ENCODE results near the gene FAM83D. TPM values are rescaled to one million over a fixed set of nuclear protein-coding genes. Genes with fewer than 3 reads are reported as not detected.
"Not testable (repeated sequence)": the region's sequence is repeated elsewhere in the genome, so short reads cannot be mapped to it uniquely, and the experiment has no call there.

Gene FAM83D
- polyA plus RNA-seq, 1 donor: 20.0 TPM

DNA sequence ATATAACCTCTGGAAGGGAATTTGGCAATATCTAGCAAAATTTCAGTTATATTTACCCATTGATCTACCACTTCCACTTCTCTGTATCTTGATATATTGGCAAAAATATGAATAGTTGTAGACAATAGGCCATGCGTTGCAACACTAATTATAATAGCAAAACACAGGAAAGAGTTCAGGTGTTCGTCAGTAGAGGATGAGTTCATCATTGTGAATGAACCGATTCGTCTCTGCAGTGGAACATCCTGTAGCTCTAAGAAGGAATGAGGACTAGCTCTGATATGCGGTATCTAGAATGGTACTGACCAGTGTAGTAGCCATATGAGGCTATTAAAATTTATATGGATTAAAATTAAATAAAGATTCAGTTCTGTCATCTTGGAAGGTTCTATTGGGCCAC lies 8.3 kb downstream of the FAM83D start:
- no peak for DNase-seq

DNA sequence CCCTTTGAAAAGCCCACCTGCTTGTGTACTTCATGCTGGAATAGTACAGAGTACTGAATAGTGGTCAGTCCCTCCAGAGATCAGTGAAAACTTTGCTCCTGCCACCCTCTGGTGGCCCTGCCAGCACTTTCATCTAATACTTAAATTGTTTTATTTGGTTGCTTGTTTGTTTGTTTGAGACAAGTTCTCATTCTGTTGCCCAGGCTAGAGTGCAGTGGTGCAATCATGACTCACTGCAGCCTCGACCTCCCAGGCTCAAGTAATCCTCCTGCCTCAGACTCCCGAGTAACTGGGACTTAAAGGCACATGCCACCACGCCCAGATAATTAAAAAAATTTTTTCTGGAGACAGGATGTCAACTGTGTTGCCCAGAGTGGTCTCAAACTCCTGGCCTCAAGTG lies 9.1 kb downstream of the FAM83D start:
- DNase-seq: no peak

DNA sequence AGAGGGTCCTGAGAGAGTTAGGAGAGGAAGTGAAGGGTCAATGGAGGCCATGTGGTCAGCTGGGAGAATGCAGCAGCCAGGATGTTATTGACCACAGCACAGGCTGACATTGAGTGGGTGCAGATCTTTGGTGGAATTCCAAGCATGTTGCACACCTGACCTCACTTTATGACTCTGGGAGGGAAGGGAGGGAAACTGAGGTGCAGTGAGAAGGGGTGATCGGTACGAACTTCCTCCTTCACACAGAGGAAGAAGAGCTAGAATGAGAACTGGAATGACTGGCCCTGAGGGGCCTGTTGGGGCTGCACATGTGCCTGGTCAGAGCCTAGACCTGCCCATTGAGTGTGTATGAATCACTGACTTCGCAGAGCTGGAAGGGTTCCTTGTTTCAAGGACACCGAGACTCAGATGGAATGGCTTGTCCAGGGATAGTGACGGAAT lies 9.8 kb downstream of the FAM83D start:
- no peak for DNase-seq

DNA sequence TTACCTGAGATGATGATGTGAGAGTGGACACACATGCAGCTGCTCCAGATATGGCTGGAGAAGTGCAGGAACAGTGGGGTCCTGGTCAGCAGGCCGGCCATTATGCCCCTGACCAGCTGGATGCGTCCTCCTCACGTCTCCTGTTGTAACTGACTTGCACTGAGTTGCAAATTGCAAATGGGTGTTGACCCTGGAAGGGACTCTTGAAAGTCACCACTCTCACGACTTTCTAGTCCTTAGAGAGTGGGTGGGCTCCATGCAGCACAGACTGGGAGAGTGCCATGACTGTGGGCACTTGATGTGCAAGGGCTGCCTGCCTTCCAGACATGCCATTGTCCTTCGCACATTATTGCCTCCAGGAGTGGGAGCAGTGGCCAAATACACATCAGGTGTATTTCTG lies 10.8 kb downstream of the FAM83D start:
- DNase-seq: no peak

DNA sequence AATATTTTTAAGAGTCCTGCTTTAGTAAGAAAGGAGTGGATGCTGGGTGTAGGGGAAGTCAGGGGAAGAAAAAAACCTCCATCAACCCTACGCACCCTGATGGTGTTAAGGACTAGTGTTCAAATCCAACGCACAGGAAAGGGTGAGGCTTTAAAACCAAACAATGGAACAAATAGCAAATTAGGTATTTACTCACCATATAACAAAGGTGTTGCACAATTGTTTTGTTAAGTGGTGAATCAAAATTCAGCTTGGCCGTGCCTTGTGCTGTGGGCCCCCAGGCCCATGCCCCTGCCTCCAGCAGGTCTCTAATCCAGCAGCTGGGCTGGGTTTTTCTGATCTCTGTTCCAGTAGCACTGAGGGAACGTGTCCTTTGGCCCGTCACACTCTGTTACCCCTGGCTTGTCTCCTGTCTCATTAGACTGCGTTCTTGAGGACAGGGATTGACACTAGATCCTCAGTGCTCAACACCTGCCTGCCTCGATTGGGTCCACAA lies 11.8 kb downstream of the FAM83D start:
- DNase-seq: no peak

DNA sequence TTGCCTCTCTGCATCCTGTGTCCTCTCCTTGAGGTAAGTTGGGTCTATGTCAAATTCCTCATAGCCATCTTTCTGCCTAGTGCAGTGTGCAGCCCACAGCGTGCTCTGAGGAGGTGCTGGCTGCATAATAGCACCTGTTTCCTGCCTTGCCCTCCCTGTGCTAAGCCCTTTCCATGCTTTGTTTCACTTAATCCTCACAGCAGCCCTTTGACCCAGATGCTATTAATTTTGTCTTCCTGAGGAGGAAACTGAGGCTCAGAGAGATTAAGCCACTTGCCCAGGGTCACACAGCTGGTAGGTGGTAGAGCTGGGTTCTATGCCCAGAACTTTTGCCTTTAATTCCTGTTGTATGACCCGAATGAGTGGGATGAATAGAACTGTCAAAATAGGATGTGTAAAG lies 13.5 kb downstream of the FAM83D start:
- no peak for DNase-seq

DNA sequence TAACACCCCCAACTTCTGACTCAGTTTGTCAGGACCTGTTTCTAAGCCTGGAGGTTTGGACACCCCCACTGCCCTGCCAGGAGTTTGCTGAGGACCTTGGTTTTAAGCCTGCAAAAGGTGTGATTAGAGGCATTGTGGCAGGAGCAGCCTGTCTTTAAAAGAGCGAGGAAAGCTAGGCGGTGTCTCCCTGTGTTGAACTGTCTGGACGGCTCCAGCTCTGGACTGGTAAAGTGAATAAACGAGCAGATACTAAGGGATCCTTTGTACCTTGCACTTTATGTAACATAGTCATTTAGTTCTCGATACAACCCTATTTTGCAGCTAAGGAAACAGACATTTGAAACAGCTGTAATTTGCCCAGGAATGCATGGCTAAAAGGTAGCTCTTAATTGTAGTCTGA lies 14.4 kb downstream of the FAM83D start:
- DNase-seq: no peak

DNA sequence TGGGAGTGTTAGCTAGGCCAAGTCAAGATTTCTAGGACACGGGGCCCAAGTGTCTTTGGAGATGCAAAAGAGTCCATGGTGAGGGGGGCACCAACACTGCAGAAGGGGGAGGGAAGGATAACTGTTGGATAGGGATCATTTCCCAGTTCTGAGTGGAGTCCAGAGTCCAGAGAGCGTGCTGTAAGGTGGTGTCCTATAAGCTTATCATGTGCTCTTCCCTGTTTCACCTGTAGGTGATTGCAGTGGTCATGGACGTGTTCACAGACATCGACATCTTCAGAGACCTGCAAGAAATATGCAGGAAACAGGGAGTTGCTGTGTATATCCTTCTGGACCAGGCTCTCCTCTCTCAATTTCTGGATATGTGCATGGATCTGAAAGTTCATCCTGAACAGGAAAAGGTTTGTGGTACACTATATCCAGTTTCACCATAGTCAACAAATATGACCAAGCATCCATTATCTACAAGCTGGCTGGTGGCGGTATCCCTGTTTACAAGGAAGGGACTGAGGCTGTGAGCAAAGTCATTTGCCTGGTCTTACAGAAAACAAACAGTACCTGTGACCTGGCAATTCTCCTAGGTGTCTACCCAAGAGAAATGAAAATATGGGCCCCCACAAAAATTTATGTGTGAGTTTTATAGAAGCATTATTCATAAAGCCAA lies 15.6 kb downstream of the FAM83D start:
- DNase-seq: no peak

DNA sequence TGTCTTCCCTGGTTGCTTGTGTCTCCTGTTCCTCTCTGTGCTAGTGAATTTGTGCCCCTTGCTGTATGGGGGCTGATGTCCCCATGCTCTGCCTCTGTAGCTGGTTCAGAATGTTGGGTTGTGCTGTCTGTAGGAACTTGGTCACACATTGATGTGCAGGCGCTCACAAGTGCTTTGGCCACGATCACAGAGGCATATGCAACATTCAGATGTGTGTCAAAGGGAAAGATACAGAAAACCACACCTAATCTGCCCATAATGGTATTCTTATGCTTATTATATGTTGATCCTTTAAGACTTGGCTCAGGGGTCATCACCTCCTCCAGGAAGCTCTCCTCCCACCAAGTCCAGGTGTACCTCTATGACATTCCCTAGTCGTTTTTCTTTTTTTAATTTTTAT lies 18.8 kb downstream of the FAM83D start:
- no peak for DNase-seq

DNA sequence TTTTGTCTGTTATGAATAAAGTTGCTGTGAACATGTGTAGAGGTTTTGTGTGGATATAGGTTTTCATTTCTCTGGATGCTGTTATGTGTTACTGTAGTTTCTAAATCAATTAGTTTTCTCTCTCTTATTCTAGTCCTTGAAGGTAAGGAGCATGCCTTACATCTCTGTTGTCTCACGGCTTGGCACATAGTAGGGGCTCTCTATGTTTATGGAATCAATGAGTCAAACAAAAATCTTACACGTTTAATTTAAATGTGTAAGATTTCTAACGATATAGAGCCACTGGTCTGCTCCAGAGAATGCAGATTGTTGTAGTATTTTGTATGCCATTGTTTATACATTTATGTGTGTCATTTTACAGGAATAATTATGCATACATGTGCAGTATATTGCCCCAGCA lies 20.6 kb downstream of the FAM83D start:
- DNase-seq: no peak

DNA sequence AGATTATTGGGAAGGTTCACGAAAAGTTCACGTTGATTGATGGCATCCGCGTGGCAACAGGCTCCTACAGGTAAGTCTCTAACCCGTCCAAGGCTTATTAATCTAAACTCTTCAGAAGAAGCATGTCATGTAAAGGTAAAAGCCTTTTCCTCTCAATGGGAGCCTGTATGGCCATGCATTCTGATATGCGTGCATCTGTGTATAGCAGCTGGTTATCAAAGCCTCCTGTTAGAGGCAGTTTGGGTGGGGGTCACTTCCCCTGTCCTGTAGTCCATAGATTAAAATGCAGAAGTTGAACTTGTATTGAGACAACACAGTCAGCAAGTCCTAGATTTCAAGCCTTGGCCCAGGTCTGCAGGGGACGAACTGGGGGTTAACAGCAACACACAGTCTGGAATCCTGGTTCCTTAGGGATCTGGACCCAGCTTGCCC lies 21.7 kb downstream of the FAM83D start:
- no peak for DNase-seq

DNA sequence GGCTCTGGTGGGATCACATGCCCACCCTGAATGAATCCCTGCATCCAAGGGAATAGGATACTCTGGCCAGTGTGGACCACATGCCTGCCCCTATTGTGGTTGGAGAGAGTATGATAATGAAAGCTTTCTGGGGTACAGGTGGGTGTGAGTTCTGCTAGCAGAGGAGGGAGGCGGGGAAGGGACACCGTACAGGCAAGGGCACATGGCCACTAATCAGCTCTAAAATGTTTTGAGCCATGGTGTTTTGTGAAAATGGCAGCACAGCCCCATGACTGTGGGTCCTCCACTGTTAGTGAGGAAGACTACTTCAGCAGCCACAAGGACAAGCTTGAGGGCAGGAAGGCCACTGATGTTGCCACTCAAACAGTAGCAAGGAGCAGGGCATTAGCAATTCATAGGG lies 24.0 kb downstream of the FAM83D start:
- DNase-seq: no peak

DNA sequence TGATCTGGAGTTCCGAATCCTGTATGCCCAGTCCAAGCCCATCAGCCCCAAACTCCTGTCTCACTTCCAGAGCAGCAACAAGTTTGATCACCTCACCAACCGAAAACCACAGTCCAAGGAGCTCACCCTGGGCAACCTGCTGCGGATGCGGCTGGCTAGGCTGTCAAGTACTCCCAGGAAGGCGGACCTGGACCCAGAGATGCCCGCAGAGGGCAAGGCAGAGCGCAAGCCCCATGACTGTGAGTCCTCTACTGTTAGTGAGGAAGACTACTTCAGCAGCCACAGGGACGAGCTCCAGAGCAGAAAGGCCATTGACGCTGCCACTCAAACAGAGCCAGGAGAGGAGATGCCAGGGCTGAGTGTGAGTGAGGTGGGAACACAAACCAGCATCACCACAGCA lies 25.4 kb downstream of the FAM83D start:
- no peak for DNase-seq

DNA sequence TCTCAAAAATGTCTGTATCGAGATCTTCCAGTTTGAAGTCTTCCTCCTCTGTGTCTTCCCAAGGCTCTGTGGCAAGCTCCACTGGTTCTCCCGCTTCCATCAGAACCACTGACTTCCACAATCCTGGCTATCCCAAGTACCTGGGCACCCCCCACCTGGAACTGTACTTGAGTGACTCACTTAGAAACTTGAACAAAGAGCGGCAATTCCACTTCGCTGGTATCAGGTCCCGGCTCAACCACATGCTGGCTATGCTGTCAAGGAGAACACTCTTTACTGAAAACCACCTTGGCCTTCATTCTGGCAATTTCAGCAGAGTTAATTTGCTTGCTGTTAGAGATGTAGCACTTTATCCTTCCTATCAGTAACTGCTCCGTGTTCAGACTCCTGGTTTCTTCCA lies 25.9 kb downstream of the FAM83D start:
- no peak for DNase-seq

DNA sequence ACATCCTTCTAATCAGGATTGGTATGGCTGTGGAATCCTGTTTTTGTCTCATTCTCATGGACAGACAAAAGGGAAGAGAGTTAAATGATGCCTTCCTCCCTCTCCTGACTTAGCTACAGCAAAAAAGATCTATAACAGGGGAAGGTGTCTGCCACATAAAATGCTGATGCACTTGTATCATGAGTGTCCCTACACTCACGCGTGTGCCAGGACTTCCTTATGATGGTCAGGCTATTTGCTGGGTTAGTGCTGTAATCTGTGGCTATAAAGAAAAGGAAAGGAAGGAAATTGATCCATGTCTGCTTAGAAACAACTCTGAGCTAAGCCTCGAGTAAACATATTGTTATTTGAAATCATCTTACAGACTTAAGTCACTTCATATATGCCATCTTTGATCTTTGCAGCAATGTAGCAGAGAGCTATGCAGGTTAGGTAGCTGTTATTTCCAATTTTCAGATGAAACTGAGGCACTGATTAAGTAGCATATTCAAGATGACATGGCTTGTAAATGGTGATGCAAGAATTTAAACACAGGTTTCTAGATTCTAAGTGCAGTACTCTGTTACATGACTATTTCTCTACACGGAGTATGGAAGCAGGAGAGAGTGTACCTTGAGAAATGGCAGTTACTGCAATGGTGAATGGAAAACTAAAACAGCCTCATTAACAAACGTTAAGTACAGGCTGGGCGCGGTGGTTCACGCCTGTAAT lies 27.6 kb downstream of the FAM83D start:
- no peak for DNase-seq

DNA sequence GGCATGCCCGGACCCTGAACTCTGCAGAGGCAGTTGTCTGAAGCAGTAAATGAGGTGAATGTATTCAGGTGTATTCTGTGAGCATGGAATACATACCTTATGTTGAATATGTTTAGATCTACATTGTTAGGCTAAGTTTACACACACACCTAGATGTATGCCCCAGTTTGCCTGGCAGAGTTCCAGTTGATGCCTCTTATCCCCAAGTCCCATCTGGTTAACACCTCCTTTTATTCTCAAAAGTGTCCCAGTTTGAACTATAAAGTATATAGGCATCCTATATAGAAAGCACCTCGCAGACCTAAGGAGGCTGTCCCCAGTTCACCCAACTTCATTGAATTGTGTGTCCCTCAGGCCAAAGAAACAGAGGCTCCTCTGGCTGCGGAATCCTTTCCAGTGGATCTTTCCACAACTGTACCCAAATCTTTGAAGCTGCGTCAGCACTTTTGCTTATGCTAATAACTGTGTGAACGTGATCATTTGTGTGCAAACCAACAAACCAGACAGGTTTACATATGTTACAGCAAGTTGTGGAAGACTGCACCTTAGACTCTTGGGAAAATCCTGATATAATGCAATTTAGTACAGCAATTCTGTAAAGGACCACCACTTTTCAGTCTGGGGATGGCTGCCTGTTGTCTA lies 31.1 kb downstream of the FAM83D start:
- no peak for DNase-seq

DNA sequence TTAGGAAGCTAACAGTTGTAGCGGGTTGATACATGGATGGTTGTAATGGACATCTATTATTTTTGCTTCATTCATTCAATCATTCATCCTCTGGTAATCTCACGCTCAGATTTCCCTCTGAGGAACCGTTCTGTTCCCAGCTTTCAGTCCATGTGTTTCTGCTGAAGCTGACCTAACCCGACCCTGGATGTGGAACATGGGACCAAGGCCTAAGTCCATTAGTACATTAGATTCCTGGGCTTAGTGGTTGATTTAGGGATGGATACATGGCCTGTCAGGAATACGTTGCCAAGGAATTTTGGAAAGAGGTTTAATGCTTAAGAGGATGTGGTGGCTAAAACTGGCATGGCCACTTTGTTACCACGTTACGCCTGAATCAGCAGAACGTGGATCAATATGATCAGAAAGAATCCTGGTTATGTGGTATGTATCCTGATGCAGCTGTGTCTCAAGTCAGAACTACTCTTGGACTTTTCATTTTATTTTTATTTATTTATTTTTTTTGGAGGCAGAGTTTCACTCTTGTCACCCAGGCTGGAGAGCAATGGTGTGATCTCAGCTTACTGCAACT lies 31.8 kb downstream of the FAM83D start:
- no peak for DNase-seq

DNA sequence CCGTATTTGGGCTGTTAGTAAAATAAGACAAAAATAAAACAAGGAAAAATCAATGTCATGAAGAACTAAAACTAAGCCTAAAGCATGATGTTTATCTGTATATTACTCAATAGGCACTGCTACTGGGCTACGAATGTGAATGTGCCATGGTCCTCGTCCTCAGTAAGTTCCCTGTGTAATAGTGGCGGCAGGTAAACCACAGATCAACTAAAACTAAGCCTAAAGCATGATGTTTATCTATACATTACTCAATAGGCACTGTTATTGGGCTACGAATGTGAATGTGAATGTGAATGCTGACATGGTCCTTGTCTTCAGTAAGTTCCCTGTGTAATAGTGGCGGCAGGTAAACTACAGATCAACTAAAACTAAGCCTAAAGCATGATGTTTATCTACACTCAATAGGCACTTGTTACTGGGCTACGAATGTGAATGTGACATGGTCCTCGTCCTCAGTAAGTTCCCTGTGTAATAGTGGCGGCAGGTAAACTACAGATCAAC lies 34.0 kb downstream of the FAM83D start:
- not testable (repeated sequence) for DNase-seq

DNA sequence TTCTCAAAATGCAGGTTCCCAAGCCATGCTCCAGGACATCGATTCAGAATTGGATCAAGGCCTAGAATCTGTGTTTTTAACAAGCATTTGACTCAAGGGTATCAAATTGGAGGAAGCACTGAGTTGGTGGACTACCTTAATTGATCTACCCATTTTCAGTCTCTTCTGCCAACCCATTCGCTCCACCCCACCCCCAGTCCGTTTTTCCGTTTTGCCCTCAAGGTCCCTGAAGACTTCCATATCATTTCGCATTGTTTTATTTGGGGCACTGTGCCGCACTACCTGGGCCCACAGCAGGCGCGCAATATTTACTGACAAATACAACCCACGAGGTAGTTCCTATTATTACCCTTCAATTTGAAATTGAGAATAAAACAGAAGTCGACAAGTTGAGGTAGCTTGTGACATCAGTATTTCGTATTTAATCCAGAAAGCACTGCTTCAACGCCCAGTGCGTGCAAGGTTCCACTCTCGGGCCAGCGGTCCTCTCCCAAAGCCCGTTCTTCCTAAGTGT lies 35.4 kb downstream of the FAM83D start:
- no peak for DNase-seq

DNA sequence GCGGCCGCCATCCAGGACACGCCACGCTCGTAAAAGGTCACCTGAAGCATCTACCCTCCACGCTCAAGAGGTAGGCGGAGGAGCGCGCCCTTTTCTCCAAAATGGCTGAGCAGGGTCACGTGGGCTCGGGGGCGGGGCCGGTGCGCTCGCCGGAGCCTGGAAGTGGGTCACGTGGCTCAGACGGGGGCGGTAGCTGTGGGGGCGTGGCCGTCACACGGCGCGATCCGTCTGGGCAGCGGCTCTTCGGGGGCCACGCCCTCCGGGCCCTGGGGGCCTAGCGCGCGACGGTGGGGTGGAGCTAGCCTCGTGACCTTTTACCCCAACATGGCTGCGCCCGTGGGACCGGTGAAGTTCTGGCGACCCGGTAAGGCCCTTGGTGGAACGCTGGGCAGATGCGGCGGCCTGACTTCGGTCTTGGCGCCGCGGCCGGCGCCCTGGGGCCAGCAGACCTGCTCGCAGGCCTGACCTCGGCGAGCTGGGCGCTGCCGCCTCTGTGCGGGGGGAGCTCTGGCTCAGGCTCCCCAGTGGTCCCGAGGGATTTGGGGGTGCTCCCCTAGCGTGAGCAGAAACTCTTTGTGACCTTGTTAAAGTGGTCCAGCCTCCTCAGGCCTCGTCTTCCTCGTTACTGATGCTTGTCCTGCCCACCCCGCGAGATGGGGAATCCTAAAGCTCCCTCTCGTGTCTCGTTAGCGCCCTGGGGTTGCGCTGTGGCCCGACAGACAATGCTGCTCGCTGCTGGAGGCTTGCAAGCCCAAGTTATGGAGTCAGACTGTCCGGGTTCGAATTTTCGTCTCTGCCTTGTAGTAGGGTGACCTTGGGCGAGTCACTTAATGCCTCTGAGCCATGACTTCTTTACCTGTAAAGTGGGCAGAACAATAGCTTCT lies 36.1 kb downstream of the FAM83D start, which contains the start of gene DHX35:
DHX35 (plus strand) TSS at position 301 of the 884 bp plus-strand sequence; CDS start at position 325, 24 bp downstream.
- peak; percentile 95 for DNase-seq

DNA sequence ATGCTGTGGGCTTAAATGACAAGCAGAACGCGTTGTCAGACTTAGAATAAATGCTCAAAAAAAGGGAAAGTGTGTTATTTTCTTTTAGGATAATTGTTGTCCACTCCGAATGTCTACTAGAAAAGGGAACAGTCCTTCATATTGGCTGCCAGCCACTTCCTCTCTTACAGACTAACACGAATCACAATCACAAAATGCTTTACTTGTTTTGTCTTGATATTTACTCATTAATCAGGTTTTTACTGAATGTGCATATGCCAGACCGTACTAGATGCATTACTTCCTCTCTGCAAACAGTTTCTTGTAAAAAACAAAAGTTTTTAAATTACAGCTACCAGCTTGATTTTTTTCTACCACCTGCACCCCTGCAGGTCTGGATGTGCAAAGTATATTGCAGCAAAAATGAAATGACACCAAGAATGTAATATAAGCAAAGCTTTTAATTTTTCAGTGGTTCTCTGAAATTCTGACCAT lies 36.7 kb downstream of the FAM83D start:
- no peak for DNase-seq

Measured in left kidney (tissue), 2 donors.